Measurements from ENCODE around the gene KCNT1.
A peak's percentile ranks its signal among the peaks of the same experiment; 100 is the strongest.

KCNT1 gene

DNA sequence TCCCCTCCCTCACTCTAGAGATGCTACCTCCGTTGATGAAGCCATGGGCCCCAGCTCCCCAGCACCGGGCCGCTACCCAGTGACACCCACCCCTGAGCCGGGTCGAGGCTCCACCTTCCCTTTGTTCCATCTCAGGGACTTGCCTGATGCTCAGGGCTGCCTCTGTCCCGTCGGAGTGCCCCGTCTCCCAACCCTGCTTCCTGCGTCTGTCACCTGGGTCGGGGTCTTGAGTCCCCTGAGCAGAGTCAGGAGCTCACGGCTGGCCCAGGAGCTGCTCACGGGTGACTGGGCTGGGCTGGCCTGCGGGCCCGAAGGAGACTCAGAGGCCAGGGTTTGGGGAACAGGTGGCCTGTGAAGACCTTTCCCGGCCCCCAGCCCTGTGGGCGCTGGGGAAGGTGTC, 85.3 kb downstream of the KCNT1 start:
- DNase-seq: no peak

GRCh38 chr9:135787776-135788575, 86.0 kb downstream of the KCNT1 start:
- DNase-seq: no peak

DNA sequence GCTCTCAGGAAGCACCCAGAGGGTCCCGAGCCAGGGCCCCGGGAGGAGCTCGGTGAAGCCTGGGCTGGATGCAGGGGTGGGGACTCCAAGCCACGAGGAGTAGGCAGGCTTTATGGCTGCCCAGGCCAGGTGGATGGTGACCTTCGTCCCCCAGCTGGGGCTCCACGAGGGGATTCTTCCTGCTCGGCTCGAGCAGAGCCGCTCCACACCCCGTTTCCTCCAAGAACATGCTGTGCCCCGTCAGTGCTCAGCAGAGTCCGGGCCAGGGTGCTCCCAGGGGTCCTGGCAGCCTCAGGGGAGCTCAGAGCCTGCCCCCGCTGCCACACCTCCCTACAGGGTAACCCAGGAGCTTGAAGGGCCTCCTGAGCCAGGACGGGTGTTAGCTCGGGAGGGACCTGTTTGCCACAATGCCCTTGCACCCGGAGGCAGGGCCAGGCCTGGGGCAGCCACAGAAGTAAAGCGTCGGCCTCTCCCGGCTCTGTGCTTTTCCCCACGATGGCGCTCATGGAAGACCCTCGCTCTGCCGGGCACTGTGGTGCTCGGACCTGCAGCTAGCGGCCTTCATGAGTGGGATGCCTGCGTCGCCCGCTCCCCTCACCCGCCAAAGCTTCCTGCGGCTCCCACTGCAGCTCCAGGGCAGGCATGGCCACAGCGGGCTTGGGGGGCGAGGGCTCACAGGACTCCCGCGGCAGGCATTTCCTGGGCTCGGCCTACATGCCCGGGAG, 86.8 kb downstream of the KCNT1 start:
- DNase-seq: no peak

DNA sequence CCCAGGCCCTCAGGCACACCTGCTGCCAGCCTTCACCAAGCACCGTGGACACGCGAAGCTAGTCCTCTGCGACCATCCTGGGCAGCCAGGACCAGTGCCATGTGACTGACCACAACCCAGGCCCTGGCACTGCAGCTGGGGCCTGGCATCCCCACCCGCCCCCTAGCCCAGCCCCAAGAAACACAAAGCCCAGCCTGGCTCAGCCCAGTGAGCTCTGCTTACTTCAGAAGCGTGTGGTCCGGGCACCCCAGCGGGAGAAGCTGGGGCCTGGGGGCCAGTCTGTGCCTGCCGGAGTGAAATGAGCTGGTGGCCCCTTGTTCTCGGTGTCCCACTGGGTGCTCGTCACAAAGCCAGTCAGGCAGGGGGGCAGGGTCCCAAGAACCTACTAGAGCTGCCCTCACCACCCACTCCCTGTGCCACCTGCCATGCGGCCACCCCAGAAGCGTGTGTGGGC, 87.9 kb downstream of the KCNT1 start:
- DNase-seq: no peak

DNA sequence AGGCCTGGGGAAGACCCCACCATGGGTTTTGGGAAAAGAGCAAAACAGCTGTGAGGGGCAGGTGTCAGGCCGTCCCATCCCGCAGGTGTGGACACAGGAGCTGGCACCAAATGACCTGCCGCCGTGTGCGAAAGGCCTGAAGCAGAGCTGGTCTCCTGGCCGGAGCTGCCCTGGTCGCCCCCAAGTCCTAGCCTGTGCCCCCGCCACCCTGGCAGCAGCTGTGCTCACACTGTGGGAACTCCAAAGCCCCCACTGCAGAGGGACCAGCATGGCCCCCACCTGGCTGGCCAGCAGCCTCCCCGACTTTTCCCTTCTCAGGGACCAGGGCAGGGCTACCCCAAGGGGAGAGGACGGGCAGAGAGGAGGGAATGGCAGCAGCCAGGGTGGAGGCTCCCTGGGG, 88.4 kb downstream of the KCNT1 start:
- DNase-seq: no peak

DNA sequence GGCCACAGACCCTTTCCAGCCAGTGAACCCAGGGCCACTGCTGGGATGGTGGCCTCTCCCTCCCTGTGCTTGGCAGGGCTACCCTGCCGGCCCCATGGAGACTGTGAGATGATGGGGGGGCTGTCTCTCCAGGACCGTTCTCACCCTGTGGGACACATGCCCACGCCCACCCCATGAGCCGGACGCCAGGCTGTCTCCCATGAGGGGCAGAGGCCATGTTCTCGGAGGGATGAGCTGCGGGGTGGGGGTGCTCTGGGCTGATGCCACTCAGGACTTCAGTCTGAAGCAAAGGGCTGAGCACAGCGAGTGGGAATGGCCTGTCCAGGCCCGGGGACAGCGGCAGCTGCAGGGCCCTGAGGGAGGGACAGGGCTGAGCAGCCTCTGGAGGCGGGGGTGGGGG, 88.9 kb downstream of the KCNT1 start:
- DNase-seq: no peak

GRCh38 chr9:135791431-135792267, 89.7 kb downstream of the KCNT1 start:
- DNase-seq: no peak

DNA sequence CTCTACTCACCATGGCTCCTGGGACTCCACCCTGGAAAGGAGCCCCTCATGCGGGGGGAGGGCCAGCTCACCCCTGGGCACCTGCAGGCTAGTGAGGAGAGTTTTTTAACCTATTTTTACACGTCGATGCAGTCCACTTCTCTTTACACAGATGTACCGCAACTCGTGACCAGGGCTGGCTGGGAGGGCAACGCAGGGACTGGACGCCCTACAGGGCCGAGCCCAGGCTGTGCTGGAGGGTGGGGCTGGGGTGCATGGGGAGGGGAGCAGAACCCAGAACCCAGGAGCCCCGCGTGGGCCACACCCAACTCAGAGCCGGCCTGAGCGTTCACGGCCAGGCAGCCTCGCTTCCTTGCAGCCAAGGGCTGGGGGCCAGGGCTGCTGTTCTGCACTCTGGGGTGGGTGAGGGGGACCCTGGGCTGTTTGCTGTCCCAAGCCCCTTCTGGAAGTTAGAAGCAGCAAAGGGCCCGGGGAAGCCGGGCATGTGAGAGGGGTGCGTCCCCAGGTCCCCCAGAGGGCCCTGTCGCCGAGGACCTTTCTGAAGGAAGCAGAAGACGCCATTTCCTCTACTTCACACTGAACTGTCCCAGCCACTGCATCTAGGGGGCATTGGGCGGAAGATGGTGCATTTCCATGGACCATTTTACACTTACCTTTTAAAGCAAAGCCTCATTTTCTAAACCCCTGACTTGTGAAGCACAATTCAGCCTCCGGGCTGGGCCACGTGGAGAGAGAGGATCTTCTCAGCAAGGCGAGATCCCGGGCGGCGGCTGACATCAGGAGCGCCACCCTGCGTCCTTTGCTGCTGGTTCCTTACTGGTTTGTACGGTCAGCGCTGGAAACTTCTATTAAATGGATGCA, 90.5 kb downstream of the KCNT1 start:
- DNase-seq: no peak

DNA sequence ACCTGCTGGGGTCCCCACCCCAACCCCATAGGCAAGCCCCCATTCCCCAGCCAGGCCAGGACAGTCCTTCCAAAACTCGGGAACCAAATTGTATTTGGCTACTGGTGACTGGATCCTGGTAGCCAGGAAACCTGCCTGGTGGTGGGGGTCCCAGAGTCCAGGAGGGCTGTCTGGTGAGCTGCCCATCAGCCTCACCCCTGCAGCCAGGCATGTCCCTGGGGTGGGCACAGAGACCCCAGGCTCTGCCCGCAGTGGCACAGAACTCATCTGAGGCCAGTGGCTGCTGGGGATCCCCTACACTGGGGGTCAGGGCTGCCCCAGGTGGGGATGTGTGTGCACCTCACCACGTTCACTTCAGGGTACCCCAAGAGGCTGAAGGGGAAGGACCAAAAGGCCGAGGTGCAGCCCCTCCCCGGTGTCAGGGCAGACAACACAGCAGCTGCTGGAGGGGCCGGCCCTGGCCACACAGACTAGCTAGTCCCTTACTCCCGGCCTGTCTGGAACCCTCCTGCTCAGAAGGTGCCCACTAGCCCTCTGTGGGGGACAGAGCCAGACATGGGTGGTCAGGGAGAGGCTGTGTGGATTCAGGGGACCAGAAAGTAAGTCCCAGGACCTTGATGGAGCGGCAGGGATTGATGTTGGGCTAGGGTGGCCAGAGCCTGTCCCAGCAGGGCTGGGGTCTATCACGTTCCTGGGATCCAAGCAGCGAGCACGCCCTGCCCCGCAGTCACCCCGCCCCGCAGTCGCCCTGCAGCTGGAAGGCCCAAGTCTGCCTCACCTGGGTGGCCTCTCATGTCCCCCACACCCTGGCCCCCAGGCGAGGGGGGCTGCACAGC, 91.5 kb downstream of the KCNT1 start:
- no peak for DNase-seq

- DNase-seq: no peak
These were observed 92.0 kb downstream of the KCNT1 start for GRCh38 chr9:135794057-135794335.

DNA sequence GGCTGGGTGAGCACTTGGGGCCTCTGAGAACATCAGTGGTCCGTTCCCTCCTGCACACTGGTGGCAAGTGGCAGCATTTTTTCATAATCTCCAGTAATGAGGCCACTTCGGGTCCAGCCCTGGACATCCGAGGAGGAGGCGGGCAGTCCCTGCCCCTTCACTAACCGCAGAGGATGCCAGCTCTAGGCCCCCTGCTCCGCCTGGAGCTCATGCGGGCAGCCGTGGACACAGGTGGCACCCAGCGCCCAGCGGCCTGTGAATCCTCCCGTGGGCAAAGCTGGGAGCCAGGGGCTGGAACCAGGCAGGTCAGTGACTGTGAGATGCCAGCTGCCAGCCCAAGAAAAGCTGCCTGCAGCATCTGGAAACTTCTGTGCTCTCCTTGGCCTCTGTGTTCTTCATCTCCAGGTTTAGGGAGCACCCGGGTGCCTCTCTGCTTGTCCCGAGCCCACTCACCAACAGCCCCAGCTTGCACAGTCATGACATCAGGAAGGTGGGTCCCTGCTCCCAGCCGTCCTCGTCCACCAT, 92.4 kb downstream of the KCNT1 start:
- no peak for DNase-seq

GRCh38 chr9:135795391-135795790, 93.4 kb downstream of the KCNT1 start:
- no peak for DNase-seq

DNA sequence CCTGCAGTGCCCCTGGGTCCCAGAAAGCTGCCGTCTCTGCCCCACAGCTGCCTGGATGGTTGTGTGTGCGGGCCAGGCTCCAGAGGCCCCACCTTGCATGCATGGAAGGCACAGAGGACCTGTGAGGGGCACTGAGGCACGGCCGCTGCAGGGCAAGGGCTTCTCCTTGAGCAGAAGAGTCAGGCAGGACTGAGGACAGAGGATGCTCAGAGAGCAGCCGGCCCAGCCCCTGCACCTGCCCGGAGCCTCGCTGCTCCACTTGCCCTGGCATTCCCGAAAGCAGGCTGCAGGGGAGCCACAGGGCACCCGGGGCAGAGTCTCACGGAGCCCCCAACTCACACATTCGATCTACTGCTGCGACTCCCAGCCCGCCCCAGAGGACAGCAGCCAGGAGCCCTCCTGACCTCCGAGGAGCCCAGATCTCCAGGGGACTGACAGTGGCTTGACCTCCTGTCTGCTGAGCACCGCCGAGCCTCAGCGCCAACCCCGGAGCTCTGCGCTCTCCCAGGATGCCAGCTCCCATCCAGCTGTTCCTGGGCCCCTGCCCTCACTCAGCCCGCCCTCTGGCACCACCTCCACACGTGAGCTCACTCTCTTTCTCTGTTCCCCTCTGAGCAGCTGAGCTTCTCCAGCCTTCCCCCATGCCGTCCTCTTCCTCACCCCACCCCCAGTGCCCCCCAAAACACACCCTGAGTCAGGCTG, 95.0 kb downstream of the KCNT1 start:
- no peak for DNase-seq

DNA sequence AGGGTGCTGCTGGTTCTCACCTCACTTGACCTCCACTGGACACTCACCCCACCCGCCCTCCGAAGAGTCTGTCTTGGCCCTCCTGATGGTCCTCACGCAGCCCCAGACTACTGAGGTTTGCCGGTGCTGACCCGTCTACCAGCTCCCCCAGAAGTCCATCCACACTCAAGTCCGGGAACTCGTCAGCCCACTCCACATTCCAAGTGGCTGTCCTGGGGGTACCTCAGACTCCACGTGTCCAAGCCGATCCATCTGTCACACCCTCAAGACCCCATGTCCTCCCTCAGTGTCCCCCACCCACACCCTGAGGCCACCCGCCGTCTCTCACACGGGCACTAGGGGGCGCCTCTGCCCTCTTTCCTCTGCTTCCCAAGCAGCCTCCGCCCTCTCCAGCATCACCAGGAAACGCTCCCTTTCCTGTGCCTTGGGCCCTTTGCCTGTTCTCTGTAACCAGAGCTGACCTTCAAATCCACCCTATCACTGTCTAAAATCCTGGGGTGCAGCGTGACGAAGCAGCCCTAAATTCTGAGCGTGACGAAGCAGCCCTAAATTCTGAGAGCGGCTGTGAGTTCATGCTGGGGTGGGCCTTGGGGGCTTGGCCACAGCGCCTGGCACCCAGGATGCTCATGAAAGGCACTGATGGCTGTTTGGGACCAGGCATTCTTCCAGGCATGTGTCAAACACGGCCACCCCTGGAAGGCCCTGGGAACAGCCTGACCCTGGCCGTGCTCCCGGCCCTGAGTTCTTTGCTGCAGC, 95.7 kb downstream of the KCNT1 start:
- peak in 1 of 2 experiments; percentile 25 for DNase-seq

DNA sequence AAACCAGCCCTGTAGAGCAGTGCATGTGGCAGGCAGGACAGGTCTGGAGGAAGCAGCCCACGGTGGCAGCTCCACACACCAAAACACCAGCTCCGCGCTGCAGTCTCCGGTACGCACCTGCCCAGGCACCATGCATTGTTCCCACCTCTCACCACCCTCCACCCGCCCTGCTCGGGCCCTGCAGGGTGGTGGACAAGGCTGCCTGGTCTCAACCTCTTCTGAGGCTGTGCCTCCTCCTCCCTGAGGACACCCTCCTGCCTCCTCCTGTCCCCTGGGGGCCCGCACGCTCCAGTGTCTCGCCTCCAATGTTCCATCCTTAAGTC, 96.2 kb downstream of the KCNT1 start:
- no peak for DNase-seq

DNA sequence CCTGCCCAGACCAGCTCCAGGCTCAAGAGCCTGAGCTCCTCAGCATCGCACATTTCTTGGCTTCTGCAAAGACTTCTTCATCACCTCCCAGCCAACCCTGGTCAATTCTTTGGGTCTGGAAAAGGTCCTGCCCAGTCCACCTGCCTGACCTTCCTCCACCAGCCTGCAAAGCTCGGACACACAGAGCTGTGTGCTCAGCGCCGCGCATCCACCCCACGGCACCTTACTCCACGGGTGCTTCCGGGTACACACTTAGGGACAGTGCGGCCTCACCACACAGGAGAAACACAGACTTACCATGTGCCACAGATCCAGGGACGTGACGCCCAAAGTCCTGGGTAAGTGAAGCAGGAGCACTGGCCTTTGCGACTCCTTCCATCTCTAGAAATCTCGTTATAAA, 97.3 kb downstream of the KCNT1 start:
- no peak for DNase-seq

- DNase-seq: no peak
These were observed 99.1 kb downstream of the KCNT1 start for GRCh38 chr9:135801070-135801469.

DNA sequence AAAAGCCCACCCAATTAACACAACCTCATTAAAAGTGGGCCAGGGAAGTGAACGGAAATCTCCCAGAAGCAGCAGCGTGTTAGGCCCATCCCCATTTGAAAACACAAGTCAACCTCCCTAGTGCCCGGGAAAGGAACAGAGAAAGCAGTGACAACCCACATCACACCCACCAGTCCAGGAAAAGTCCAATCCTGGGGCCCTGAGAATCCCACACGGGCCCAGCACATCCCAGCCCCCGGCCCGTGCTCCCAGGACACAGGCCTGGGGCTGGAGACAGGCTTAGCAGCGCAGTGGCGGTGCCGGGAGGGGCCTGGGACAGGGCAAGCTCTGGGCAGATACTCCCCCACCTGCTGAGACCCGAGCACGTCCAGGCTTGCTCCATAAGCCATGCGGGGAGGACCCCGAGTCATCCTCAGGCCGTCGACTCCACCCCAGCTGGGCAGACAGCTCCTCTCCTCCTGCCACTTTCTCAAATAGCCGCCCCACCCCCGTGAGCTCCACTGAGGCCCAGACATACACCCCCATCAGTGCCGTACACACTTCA, 101.0 kb downstream of the KCNT1 start:
- no peak for DNase-seq

DNA sequence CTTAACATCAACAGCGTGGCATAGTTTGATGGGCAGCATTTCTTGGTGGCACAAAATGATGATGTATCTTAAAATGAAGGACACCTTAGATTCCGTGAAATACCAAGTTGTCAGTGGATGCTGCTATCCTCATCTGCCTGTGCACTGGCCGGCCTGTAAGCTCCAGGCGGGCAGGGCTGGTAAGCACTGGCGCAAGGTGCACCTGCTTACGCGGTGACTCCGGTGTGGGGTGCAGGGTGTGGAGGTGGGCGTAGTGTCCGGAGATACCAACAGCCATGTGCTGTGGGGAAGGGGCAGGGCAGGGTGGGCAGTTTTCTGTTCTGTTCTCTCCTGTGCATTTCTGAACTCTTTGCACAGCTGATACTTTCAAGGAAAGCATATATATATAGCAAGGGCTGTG, 101.5 kb downstream of the KCNT1 start:
- no peak for DNase-seq

Measured in stimulated activated CD4-positive, alpha-beta T cell treated with anti-CD3 and anti-CD28 coated beads, Interleukin-4, amount 100 ng/mL, for 4 hours (primary cell).